HG03457 (cell line): ENCODE data around the gene ZNF581.

ENCODE experiments used
- ATAC-seq: cut with Tn5 transposase; IDR thresholded peaks from one replicate; pipeline ENCODE4 v1.9.1; 2021; ENCODE audit warnings: moderate number of reproducible peaks; ENCODE audit not compliant: unreplicated experiment

ZNF581 gene

DNA sequence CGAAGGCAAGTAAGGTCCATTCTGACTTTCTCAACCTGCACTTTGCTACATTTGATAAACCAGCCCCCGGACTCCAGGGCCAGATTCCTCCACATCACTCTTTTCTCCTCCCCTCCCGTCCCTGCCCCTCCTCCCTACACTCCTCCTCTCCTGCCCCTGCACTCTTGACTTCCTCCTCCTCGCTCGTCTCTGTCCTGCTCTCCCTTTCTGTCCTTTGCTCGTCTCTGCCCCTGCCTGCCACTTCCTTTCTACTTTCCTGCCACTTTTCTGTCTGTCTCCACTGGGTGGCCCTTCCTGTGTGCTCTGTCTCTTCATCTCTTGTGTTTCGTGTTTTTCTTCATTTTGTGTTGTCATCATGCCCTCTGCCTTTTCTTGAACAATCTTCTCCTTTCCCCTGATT lies 18.4 kb downstream of the ZNF581 start:
- no peak for ATAC-seq

GRCh38 chr19:55663846-55664536 lies 20.5 kb downstream of the ZNF581 start:
- no peak for ATAC-seq

GRCh38 chr19:55666343-55667005 lies 23.0 kb downstream of the ZNF581 start:
- ATAC-seq, result no peak

GRCh38 chr19:55667006-55667381 lies 23.5 kb downstream of the ZNF581 start:
- ATAC-seq, result no peak

DNA sequence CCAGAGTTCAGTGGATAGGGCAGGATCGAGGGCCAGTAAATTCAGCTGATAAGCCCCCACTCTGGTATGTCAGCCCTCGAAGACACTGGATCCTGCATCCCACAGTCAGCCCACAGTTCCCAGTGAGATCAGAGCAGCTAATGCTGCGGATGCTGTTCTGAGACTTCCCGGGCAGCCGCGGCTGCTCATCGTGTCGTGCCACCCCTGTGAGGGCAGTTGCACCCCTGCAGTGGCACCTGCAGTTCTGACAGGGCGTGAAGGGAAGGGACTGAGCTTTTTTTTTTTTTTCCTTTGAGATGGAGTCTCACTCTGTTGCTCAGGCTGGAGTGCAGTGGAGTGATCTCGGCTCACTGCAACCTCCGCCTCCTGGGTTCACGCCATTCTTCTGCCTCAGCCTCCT lies 24.1 kb downstream of the ZNF581 start:
- no peak for ATAC-seq

GRCh38 chr19:55667958-55668357 lies 24.5 kb downstream of the ZNF581 start:
- no peak for ATAC-seq

GRCh38 chr19:55668603-55669348 lies 25.3 kb downstream of the ZNF581 start:
- ATAC-seq, result no peak

DNA sequence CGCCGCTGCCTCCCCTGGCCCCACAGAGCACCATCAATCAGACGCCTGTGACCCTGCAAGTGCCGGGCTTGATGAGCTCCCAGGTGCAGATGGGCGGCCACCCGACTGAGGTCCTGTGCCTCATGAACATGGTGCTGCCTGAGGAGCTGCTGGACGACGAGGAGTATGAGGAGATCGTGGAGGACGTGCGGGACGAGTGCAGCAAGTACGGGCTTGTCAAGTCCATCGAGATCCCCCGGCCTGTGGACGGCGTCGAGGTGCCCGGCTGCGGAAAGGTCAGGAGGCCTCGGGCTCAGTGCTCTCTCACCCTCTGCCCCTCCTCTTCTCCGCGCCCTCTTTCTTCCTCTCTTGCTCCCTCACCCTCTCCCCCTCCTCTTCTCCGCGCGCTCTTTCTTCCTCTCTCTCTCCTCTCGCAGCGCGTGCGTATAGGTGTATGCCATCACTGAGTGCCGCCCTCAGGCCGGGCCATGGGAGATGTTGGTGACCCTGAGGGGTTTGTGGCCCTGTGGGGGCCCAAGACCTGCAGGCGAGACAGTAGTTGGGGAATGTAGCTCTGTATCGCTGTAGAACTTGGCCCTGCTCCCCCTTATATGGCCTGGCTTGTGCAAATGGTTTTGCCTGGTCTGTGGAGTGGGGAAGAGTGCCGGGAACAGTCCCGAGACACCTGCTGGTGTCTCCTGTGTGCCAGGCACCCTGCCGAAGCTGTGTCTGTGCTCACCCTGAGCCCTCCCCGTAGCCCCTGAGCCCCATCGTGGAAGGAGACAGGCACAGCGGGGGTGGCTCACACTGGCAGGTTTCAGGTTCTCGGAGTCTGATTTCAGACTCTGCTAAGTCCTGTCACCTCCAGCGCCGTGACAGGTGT lies 26.2 kb downstream of the ZNF581 start:
- ATAC-seq, result no peak

DNA sequence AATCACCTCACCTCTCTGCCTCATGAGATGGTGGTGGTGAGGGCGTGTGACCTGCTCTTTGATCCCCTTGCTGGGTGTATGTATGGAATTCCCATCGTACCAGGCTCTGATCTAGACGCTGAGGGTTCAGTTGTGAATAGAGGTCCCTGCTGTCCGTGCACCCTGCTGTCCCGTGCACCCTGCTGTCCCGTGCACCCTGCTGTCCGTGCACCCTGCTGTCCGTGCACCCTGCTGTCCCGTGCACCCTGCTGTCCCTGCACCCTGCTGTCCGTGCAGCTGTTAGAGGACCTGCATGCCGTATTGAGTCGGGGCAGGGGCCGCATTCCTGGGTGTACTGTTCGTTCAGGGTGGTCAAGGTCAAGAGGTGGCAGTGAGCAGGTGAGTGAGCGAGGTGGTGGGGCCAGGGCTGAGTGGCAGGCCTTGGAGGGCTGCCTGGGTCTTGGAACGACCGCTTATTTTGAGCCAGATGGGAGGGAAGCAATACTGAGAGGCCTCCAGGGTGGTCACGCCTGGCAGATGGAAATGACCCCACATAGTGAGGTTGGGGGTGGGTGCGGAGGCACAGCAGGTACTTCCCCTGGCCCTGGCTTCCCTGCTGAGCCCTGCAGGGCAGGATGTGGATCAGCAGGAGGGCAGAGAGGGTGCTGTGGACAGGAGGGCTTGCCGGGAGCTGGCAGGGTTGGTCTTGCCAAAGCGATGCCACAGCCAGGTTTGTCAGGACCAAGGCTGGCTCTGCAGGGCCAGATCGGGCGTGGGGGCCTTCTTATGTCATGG lies 27.0 kb downstream of the ZNF581 start:
- ATAC-seq, result no peak

DNA sequence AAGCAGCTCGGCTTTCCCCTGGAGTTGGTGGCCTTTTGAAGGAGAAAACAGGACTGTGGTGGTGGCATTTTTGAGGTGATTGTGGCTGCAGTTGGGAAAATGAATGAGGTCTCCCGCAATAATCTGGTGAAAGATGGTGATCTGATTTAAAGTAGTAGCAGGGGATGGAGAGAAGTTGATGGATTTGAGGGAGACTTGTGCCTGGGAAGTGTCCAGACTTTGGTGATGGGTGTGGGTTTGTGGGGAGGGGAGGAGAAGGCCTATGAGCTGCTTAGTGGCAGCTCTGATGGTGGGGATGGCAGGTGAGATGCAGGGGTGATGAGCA lies 27.6 kb downstream of the ZNF581 start:
- no peak for ATAC-seq

- no peak for ATAC-seq
Observed at GRCh38 chr19:55672418-55672817, 29.0 kb downstream of the ZNF581 start.

- no peak for ATAC-seq
Observed at GRCh38 chr19:55673465-55673864, 30.0 kb downstream of the ZNF581 start.

GRCh38 chr19:55673889-55674288 lies 30.4 kb downstream of the ZNF581 start:
- no peak for ATAC-seq

- ATAC-seq, result no peak
Observed at GRCh38 chr19:55674459-55674840, 31.0 kb downstream of the ZNF581 start.

DNA sequence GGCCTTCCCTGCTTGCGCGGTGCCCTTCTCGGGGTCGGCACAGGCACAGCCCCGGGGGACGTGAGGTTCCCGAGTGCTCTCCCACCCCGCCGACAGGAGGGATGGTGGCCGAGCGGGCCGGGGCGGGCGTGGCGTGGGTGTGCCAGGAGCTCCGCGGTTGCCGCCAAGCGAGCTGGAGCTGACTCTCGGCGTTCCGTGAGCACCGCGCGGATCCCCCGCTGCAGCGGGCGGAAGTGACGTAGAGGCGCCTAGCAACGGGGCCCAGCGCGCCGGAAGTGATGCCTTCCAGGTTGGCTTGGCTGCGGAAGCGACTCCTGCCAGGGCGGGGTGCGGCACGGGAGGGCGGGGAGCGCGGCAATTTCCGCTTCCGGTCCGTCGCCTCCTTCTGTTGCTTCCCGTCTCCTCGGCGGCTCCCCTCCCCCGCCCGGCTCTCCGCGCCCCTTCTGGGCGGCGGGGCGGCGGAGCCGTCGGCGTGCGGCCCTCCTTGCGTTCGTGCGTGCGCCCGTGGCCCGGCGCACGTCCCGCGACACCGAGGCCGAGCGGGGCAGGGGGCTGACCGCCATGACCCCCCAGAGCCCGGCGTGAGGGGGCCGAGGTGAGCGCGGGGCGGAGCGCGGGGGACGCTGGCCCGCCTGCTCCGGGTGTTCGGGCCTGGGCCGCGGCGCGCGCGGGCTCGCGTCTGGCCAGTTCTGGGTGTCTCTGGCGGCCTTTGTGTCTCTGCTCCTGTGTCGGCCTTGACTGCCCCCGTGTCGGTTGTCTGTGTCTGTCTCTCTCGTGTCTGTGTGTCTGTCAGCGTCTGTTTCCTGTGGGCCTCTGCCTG lies 31.6 kb downstream of the ZNF581 start, which contains the start of gene EPN1:
Gene EPN1, plus strand, starts transcription at position 386 of the 820 bp plus-strand sequence. CDS start 3,402 bp downstream, outside the sequence.
- ATAC-seq, result peak; percentile 40

DNA sequence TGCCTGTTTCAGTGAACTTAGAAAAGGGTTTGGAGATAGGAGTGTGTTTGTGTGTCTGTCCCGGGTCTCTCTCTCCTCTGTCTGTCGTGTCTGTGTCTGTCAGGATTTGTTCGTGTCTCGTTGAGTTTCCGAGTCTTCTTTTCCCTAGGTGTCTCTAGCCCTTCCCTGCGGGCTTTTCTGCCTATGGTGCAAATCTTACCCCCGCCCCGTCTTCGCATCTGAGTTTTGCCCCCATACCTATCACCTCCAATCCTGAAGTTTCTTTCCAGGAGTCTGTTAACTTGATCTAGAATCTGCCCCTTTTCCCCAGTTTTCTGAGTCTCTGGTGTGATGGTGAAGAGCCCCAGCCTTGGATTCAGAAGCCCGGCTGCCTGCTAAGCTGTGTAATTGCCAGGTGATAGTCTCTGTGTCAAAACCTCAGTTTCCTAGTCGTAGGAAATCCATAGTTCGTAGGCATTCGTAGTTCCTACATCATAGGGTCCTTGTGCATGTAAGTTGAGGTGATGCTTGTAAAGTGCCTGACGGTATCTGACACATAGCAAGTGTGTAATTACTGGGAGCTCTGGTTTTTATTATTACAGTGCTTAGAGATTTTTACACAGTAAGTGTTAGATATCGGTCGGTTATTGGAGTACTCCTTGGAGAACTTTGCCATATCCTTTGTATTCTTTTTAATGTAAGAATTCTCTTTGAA lies 32.4 kb downstream of the ZNF581 start:
- no peak for ATAC-seq

- no peak for ATAC-seq
Observed at GRCh38 chr19:55676383-55676782, 32.9 kb downstream of the ZNF581 start.

- ATAC-seq, result no peak
Observed at GRCh38 chr19:55676889-55677505, 33.5 kb downstream of the ZNF581 start.
